Tibial nerve (tissue), 4 donors: ENCODE results near the gene FGFR4. TPM values are rescaled to one million over a fixed set of nuclear protein-coding genes. Genes with fewer than 3 reads are reported as not detected.

Source experiments
- DNase-seq, 2 donors: peaks; one replicate each; pipeline ENCODE4 v3.0.0-alpha.2; 2019; ENCODE audit warnings: low spot score in 2 of 2
- H3K27ac ChIP-seq, 4 donors: fragments of 200-600 bp; sonication (generic) in 3 of 4; one replicate each; pipeline ENCODE4 v1.5.1; 2017 to 2019; ENCODE audit warnings: mild to moderate bottlenecking in 1 of 4
- H3K27me3 ChIP-seq, 2 donors: fragments of 200-600 bp; sonication (generic) in 1 of 2; one replicate each; pipeline versions ENCODE4 v1.5.1 to v1.6.0; 2017 to 2019
- H3K36me3 ChIP-seq, 3 donors: fragments of 200-600 bp; sonication (generic); one replicate each; pipeline ENCODE4 v1.5.1; 2018 to 2019
- H3K4me1 ChIP-seq, 4 donors: fragments of 200-600 bp; sonication (generic) in 3 of 4; one replicate each; pipeline ENCODE4 v1.5.1; 2017 to 2019
- H3K4me3 ChIP-seq, 4 donors: fragments of 200-600 bp; sonication (generic) in 3 of 4; one replicate each; pipeline ENCODE4 v1.5.1; 2017 to 2019; ENCODE audit warnings: mild to moderate bottlenecking in 1 of 4, moderate library complexity in 1 of 4
- H3K9me3 ChIP-seq, 4 donors: fragments of 200-600 bp; sonication (generic) in 3 of 4; one replicate each; pipeline ENCODE4 v1.5.1; 2017 to 2019
- EP300 ChIP-seq, 2 donors: sonication (generic); formaldehyde crosslinking; IDR thresholded peaks; one replicate each; pipeline ENCODE4 v1.6.1; 2017; ENCODE audit warnings: antibody characterized with exemption in 2 of 2, mild to moderate bottlenecking in 1 of 2
- POLR2A ChIP-seq, 2 donors: fragments of 450-650 bp; IDR thresholded peaks; one replicate each; pipeline ENCODE4 v1.6.1; 2017; ENCODE audit warnings: antibody characterized with exemption in 2 of 2, mild to moderate bottlenecking in 2 of 2, moderate library complexity in 2 of 2
- WGBS, 2 donors: methylation state at CpG; one replicate each; pipeline ENCODE4 v1.1.5; 2018; 5-methylcytosine and 5-hydroxymethylcytosine counted together
- total RNA-seq, 4 donors: library from RNA; depleted of rRNA; stranded (reverse); fragments of >200 nt; gene quantifications; one replicate each; pipeline ENCODE4 v1.1.0, GENCODE V29; 2016
- TF ChIP-seq, protein P1 (sequence below), 5 experiments: fragments of 200-600 bp in 3 of 5; fragments of 450-650 bp in 2 of 5; sonication (generic) in 3 of 5; IDR thresholded peaks; one replicate each; pipeline ENCODE4 v1.5.1; 2016 to 2019; ENCODE audit warnings: antibody characterized with exemption in 5 of 5, mild to moderate bottlenecking in 3 of 5, moderate library complexity in 2 of 5

FGFR4 gene
- total RNA-seq, 4 donors from 2014 or later: 3.3 to 60.8 (median 12.1) TPM

DNA sequence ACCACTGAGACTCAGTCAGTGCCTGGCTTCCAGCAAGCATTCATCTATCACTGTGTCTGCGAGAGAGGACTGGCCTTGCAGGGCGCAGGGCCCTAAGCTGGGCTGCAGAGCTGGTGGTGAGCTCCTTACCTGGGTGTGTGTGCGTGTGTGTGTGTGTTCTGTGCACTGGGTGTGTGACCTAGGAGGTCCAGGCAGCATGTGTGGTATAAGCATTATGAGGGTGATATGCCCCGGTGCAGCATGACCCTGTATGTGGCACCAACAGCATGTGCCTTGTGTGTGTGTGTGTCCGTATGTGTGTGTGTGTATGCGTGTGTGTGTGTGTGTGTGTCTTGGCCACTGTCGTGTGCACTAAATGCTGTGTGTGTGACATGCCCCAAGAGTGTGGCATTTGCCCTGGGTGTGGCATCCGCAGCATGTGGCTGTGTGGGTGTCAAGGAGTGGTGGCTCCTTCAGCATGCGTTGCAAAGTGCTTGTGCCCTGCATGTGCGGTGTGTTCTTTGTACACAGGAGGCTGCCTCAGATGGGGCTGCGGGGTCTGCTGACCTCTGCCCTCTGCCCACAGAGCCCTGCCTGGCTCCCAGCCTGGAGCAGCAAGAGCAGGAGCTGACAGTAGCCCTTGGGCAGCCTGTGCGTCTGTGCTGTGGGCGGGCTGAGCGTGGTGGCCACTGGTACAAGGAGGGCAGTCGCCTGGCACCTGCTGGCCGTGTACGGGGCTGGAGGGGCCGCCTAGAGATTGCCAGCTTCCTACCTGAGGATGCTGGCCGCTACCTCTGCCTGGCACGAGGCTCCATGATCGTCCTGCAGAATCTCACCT is 3.3 kb downstream of the FGFR4 start:
- H3K9me3 ChIP-seq: no peaks in the 10 kb centered on the region
- H3K27me3 ChIP-seq: peaks cover 0 to 6% of the 10 kb centered on the region in 2 donors
- H3K36me3 ChIP-seq: no peaks in the 10 kb centered on the region
- peak overlapping the region in 2 of 4 donors; percentile 19 to 45 for H3K27ac ChIP-seq
- TF ChIP-seq, protein P1, sequence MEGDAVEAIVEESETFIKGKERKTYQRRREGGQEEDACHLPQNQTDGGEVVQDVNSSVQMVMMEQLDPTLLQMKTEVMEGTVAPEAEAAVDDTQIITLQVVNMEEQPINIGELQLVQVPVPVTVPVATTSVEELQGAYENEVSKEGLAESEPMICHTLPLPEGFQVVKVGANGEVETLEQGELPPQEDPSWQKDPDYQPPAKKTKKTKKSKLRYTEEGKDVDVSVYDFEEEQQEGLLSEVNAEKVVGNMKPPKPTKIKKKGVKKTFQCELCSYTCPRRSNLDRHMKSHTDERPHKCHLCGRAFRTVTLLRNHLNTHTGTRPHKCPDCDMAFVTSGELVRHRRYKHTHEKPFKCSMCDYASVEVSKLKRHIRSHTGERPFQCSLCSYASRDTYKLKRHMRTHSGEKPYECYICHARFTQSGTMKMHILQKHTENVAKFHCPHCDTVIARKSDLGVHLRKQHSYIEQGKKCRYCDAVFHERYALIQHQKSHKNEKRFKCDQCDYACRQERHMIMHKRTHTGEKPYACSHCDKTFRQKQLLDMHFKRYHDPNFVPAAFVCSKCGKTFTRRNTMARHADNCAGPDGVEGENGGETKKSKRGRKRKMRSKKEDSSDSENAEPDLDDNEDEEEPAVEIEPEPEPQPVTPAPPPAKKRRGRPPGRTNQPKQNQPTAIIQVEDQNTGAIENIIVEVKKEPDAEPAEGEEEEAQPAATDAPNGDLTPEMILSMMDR (IDR thresholded peaks at IDR 0.05): no peak
- no peak for TF ChIP-seq EP300 (IDR thresholded peaks at IDR 0.05)
- TF ChIP-seq POLR2A (IDR thresholded peaks at IDR 0.05): no peak
- peaks cover 0 to 46% (median 16%) of the 10 kb centered on the region in 4 donors for H3K4me1 ChIP-seq
- 67 to 82% methylated on average over 18 to 19 of the region's 21 CpGs for WGBS, 2 donors
- H3K4me3 ChIP-seq: no peak overlapping the region
- DNase-seq: no peak

GRCh38 chr5:177090813-177091212 is 4.1 kb downstream of the FGFR4 start:
- peaks cover 0 to 53% (median 18%) of the 10 kb centered on the region in 4 donors for H3K4me1 ChIP-seq
- WGBS, 2 donors: 91 to 92% methylated on average over 13 of the region's 13 CpGs

GRCh38 chr5:177091232-177091631 is 4.5 kb downstream of the FGFR4 start:
- no peak for DNase-seq
- WGBS, 2 donors: 75 to 83% methylated on average over 3 of the region's 3 CpGs
- H3K4me3 ChIP-seq: no peak overlapping the region
- H3K27me3 ChIP-seq: peaks cover 0 to 6% of the 10 kb centered on the region in 2 donors
- peaks cover 0 to 51% (median 18%) of the 10 kb centered on the region in 4 donors for H3K4me1 ChIP-seq
- H3K9me3 ChIP-seq: no peaks in the 10 kb centered on the region
- TF ChIP-seq POLR2A (IDR thresholded peaks at IDR 0.05) (no peak), EP300 (IDR thresholded peaks at IDR 0.05) (no peak)
- TF ChIP-seq, protein P1 (IDR thresholded peaks at IDR 0.05): no peak
- no peak overlapping the region for H3K27ac ChIP-seq
- H3K36me3 ChIP-seq: no peaks in the 10 kb centered on the region

More at GRCh38 chr5:177090813-177091212, 4.1 kb downstream of the FGFR4 start:
- Histone ChIP-seq H3K4me3 (no peak overlapping the region), H3K27ac (no peak overlapping the region), H3K27me3 (peaks cover 0 to 6% of the 10 kb centered on the region in 2 donors), H3K9me3 (no peaks in the 10 kb centered on the region), H3K36me3 (no peaks in the 10 kb centered on the region)
- no peak for DNase-seq
- TF ChIP-seq, protein P1 (IDR thresholded peaks at IDR 0.05): no peak
- no peak for TF ChIP-seq EP300 (IDR thresholded peaks at IDR 0.05)
- no peak for TF ChIP-seq POLR2A (IDR thresholded peaks at IDR 0.05)

DNA sequence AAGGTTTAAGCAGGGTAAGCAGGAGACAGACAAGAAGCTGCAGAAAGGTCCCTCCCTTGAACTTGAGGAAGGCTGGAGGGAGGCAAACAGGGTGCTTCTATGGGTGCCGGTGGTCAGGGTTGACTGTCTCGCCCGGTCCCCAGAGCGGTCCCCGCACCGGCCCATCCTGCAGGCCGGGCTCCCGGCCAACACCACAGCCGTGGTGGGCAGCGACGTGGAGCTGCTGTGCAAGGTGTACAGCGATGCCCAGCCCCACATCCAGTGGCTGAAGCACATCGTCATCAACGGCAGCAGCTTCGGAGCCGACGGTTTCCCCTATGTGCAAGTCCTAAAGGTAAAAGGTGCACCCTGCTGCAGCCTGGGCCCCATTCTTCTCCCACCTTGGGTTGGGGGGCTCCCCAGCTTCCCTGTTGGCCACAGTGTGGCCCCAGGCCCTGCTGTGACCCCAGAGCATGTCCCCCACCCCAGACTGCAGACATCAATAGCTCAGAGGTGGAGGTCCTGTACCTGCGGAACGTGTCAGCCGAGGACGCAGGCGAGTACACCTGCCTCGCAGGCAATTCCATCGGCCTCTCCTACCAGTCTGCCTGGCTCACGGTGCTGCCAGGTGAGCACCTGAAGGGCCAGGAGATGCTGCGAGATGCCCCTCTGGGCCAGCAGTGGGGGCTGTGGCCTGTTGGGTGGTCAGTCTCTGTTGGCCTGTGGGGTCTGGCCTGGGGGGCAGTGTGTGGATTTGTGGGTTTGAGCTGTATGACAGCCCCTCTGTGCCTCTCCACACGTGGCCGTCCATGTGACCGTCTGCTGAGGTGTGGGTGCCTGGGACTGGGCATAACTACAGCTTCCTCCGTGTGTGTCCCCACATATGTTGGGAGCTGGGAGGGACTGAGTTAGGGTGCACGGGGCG is 5.7 kb downstream of the FGFR4 start:
- H3K27ac ChIP-seq: no peak overlapping the region
- DNase-seq: no peak
- no peaks in the 10 kb centered on the region for H3K36me3 ChIP-seq
- WGBS, 2 donors: 85 to 90% methylated on average over 15 to 31 of the region's 32 CpGs
- H3K4me3 ChIP-seq: no peak overlapping the region
- peaks cover 0 to 39% (median 9%) of the 10 kb centered on the region in 4 donors for H3K4me1 ChIP-seq
- no peaks in the 10 kb centered on the region for H3K9me3 ChIP-seq
- no peak for TF ChIP-seq POLR2A (IDR thresholded peaks at IDR 0.05)
- TF ChIP-seq EP300 (IDR thresholded peaks at IDR 0.05): no peak
- TF ChIP-seq, protein P1 (IDR thresholded peaks at IDR 0.05): no peak
- H3K27me3 ChIP-seq: peaks cover 0 to 5% of the 10 kb centered on the region in 2 donors
